IMR-90 (cell line): Measurements from ENCODE around the gene TREML2.

Source experiments
- CHD1 ChIP-seq: IDR thresholded peaks from 2 replicates; pipeline ENCODE4 v1.6.1; 2012; ENCODE audit warnings: low read depth, low read length, improper control_type of control experiment
- CTCF ChIP-seq: conservative IDR thresholded peaks from 2 replicates; pipeline ENCODE4 v1.5.1; 2012; ENCODE audit warnings: mild to moderate bottlenecking, low read depth, low read length, improper control_type of control experiment
- ELK1 ChIP-seq: fragments of 150-350 bp; IDR thresholded peaks from 2 replicates; pipeline ENCODE4 v1.6.1; 2016; ENCODE audit warnings: low read depth, mild to moderate bottlenecking, low read length, moderate library complexity, borderline replicate concordance
- FOS ChIP-seq: fragments of 150-350 bp; IDR thresholded peaks from 2 replicates; pipeline ENCODE4 v1.6.1; 2016; ENCODE audit warnings: low read depth, low read length
- MAFK ChIP-seq: IDR thresholded peaks from 2 replicates; pipeline ENCODE4 v1.6.1; 2012; ENCODE audit warnings: low read depth, low read length, improper control_type of control experiment
- MXI1 ChIP-seq: IDR thresholded peaks from 2 replicates; pipeline ENCODE4 v1.6.1; 2012; ENCODE audit warnings: low read depth, mild to moderate bottlenecking, low read length, moderate library complexity, borderline replicate concordance
- POLR2A ChIP-seq: IDR thresholded peaks from 2 replicates; pipeline ENCODE4 v1.6.1; 2012; ENCODE audit warnings: mild to moderate bottlenecking, low read depth, low read length
- RAD21 ChIP-seq: IDR thresholded peaks from 2 replicates; pipeline ENCODE4 v1.6.1; 2012; ENCODE audit warnings: low read length, improper control_type of control experiment
- RCOR1 ChIP-seq: IDR thresholded peaks from 2 replicates; pipeline ENCODE4 v1.6.1; 2012; ENCODE audit warnings: mild to moderate bottlenecking, low read length, improper control_type of control experiment; ENCODE audit not compliant: insufficient replicate concordance
- RFX5 ChIP-seq: IDR thresholded peaks from 2 replicates; pipeline ENCODE4 v1.8.0; 2012; ENCODE audit warnings: low read depth, mild to moderate bottlenecking, low read length, moderate library complexity
- SMC3 ChIP-seq: fragments of 150-350 bp; IDR thresholded peaks from 2 replicates; pipeline ENCODE4 v1.6.1; 2016; ENCODE audit warnings: low read depth, mild to moderate bottlenecking, antibody characterized with exemption, low read length, moderate library complexity
- USF2 ChIP-seq: fragments of 150-350 bp; IDR thresholded peaks from 2 replicates; pipeline ENCODE4 v1.6.1; 2017; ENCODE audit warnings: mild to moderate bottlenecking, antibody characterized with exemption, low read length, low read depth

GRCh38 chr6:41222045-41222444, 21.1 kb upstream of the TREML2 start:
- TF ChIP-seq CTCF (no peak), RAD21 (no peak), USF2 (no peak), POLR2A (no peak), ELK1 (no peak), RCOR1 (no peak), FOS (no peak), MXI1 (no peak), MAFK (no peak), CHD1 (no peak), SMC3 (no peak), RFX5 (no peak)
